Measurements from ENCODE around the gene GRAMD2A. TPM values are rescaled to one million over a fixed set of nuclear protein-coding genes. Genes with fewer than 3 reads are reported as not detected.

GRAMD2A gene
- total RNA-seq (2014; rRNA removed; shearing (Covaris generic)), result 0.34 and 0.44 TPM in 2 replicates

DNA sequence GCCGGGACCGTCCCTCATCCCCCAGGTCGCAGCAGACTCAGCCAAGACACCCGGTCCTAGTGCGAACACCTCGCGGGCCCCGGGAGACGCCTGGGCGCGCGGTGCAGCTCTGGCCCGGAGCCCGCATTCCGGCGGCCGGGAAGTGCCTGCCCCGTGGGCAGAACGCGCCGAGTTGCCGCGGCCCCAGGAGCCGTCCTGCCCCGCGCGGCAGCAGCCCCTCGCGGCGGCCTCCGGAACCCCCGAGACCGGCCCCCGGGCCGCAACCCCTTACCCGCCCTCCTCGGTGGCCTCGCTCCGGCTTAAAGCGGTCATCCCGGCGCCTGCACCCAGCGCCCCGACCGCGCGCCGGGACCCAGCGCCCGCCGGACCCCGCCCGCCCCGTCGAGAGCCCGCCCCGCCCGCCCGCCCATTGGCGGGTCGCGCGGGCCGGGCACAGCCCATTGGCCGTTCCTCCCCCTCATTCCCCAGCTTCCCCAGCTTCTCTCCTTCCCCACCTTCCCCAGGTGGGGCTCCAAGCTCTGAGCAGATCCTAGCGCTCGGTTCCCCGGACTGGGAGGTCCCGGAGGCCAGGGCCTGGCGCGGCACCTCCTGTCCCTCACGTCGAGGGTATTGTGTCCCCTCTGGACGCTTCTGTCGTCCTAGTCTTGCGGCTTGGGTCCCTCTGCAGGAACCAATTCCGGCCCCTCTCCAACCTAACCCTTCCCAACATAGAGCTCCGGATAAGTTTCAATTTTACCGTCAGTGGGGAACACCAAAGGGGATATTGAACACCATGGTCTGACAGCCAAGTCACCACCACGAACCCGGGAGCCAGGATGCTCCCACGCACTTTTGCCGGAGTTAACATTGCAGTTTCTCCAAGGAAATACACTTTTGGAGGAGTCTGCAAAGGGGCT, at the start of gene GRAMD2A:
TSS of gene GRAMD2A (minus strand) at position 328 of the 896 bp plus-strand sequence.
- peak; percentile 82 for DNase-seq (ENCODE audit: low read depth)

DNA sequence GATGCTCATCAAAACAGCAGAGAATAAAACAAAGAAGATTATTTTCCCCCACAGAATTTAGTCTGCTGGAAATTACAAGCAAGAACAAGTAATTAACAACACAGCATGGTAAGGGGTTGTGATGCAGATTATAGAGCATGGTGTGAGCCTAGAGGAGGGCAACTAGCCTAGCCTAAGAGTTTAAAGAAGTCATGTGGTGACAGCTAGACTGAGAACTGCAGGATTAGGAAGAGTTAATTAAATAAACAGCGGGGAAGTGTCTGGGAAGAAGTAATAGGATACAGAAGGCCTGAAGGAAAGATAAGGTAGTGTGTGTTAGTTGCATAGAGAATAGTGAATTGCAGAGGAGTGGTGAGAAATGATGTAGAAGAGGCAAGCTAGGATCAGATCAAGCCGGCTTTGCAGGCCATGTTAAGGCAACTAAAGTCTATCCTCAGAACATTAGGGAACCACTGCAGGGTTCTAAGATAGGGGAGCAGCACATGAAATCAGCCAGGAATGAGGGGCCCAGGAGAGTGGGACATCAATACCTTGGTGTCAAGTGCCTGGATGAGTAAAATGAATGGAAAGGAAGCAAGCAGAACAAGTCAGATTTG, 45.3 kb upstream of the GRAMD2A start:
- no peak for DNase-seq (ENCODE audit: low read depth)

DNA sequence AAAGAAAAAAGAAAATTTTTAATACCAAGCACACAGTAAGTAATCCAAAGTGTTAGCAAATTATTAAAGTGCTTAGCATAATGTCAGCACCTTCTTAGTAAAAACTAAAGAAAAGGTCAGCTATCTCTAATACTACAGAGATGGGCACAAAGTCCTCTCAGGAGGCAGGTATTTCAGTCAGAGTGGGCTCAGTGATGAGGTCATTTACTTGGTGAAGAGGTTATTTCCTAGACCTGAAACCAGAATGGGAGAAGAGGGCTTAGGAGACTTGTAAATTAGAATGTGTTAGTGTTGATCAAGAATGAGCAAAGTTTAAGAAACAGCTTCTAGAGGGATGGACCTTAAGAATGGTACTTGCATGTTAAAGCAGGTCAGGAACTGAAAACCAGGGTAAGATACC, 42.1 kb upstream of the GRAMD2A start:
- DNase-seq (ENCODE audit: low read depth), result no peak

DNA sequence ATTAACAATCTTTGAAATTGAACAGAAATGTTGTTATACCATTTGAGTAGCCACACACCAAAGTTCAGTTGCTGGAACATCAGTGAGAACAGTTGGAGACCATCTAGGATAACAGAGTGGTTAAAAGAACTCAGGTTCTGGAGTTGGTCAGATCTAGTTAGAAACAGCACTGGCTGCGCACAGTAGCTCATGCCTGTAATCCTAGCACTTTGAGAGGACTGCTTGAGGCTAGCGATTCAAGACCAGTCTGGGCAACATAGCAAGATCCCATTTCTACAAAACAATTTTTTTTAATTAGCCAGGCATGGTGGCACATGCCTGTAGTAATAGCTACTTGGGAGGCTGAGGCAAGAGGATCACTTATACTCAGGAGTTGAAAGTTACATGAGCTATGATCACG, 41.0 kb upstream of the GRAMD2A start:
- DNase-seq (ENCODE audit: low read depth), result no peak

DNA sequence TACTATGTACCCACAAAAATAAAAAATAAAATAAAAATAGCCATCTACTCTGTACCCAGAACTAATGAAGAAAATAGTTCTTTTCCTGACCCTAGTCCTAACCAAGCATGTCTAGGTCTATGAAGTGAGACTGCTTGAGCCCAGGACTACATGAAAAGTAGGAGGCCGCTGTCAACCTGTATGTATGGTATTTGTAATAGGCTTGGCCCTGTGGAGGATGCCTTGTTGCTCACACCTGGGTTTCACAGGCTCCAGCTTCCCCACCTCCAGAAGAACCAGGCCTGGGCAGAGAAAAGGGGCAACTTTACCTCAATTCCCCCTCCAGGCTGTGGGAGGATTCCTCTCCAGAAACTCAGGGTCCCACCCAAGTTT, 40.3 kb upstream of the GRAMD2A start:
- peak; percentile 20 for DNase-seq (ENCODE audit: low read depth)

DNA sequence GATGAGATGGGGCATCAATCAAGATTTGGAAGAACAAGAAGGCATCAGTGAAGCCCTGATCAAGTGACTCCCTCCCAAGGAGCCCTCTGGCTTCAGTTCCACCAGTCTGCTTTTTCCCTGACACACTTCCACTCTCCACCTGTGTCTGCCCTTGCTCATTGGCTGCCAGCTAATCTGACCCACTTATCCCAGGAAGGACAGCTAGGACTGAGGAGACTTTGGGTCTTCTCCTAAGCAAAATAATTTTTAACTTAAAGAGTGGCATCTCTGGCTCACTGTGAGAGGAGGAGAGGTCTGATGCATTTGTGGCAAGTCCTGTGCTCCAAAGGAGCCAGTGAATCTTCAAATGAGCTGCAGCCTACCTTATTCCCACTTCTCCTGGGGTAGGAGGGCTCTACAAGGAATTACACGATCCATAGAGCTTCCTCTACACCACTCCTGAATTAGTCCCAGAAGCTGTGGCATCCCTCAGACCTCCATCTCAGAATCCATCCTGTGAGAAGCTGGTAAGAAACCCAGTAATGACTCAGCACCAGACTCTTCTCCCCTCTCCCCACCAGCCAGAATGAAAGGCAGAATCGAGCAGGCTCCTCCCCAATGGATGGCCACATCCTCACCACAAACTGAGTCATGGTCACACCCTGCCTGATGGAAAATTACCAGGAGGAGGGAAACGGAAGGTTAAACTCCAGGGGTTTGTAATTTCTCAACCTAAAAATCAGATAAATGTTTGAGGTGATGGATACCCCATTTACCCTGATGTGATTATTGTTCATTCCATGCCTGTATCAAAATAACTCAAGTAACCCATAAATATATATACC, 39.7 kb upstream of the GRAMD2A start:
- peak; percentile 98 for DNase-seq (ENCODE audit: low read depth)

DNA sequence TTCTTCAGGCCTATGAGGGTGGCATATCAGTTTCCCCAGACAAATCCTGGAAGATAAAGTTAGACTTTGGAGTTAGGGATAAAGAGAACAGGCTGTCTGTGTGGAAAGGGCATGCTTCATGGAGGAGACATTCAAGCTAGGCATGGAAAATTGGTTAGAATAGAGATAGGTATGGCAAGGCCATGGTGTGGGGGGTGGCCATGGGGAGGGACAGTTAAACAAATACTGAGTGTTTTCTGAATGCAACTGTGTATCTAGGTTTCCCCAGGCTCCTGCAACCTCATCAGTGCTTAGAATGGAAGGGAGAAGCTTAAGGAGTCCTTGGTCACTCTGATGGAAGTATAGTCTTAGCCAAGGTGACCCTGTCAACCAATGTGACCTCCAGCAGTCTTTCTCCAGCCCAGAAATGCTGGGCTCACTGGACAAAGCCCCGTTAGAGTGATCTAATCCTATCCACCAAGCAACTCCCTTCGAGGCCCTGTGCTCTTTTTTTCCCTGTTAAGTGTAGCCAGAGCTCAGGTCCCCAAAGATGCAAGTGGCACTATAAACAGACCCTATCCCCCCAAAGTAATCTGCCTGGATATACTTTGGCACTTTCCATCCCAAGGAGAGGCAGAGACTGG, 38.9 kb upstream of the GRAMD2A start:
- no peak for DNase-seq (ENCODE audit: low read depth)

DNA sequence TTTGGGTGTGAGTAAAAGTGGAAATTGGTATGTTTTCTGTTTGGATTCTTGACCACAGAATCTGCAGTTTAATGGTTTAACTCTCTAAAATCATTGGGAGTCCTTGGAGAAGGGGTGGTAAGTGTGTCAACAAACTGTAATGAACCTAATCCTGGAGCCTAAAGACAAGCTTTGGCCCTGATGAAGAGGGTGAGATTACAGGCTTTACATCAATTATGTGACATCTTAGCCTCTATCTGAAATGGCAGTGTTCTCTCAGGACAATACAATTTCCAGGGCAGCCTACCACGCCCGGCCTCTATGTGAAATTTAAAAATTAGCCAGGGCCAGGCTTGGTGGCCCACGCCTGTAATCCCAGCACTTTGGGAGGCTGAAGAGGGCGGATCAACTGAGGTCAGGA, 37.7 kb upstream of the GRAMD2A start:
- no peak for DNase-seq (ENCODE audit: low read depth)

DNA sequence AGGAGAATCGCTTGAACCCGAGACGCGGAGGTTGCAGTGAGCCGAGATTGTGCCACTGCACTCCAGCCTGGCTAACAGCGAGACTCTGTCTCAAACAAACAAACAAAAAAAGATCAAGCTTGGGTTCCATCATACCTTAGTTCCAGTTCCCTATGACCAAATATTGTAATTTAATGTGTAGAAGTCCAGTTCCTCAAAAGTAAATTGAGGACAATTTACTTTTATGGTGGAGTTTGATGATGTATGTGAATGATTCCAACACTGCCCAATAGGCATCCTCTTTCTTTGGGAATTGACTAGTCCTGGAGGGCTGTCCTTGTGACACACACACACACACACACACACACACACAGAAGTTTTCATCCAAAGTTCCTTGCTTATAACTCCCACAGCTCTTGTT, 36.2 kb upstream of the GRAMD2A start:
- DNase-seq (ENCODE audit: low read depth), result no peak

DNA sequence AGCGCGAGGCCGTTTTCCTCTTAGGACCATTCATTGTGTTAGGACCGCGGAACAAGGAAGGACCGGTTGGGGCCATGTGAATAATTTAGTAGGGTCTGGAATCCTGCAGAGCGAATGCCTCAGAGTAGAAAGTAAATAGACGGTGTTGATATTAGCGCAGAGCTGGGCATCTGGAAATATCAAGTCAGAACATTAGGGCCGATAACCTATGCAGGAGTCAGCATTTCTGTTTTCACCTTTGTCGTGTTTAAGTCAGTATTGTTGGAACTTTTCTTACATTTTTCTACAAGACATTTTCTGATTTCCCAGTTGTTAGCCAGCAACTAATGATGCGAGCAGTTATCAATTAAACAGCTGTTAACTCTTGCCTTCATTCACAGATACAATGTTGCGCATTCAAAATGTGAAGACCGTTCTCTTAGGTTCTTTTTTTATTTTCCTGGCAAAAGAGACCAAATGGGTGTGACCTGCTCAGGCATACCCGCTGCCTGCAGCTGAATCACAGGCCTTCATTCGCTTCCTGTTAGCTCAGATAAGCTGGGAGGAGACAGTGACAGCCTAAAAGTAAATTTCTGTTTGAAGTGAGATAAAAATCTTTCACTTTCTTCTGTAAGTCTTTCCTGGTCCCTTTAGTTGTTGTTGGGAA, 34.4 kb upstream of the GRAMD2A start:
- DNase-seq (ENCODE audit: low read depth), result peak; percentile 86

DNA sequence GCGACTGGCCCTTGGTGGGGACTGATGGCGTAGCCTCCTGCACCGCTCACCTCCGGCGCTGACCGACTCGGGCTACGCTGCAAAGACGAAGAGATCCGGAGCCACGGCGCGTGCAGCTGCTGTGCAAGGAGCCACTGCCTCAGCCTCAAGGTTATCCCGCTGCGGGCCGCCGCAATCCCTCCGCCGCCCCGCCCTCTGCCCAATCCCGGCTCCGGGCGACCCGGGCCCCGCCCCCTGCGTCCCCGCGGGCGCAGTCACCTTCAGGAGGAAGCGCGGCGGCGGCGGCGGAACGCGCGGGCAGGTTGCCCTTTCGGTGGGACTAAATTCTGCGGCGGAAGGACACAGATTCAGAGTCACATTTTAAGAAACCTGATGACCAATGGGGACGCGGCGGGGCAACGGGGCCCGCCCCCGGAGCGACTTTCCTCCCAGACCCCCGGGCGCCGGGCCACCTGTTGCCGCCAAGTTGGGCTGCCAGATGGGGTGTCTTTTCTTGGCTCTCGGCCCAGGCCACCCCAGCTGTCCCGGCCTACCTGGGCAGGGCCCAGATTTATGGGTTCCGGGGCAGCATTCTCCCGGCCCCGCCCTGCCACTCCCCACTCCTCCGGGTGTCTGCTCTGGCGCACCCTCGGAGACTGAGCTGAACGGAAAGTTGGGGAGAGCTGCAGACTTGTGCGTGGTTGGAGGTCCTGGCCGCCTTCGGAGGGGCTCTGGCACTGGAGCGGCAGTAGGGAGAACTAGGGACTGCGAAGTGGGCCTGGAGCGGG, 33.7 kb upstream of the GRAMD2A start, which contains the start of gene PKM:
TSS of gene PKM (minus strand) at position 125 of the 767 bp plus-strand sequence. CDS start 12,093 bp downstream, outside the sequence.
- DNase-seq (ENCODE audit: low read depth), result peak; percentile 95

DNA sequence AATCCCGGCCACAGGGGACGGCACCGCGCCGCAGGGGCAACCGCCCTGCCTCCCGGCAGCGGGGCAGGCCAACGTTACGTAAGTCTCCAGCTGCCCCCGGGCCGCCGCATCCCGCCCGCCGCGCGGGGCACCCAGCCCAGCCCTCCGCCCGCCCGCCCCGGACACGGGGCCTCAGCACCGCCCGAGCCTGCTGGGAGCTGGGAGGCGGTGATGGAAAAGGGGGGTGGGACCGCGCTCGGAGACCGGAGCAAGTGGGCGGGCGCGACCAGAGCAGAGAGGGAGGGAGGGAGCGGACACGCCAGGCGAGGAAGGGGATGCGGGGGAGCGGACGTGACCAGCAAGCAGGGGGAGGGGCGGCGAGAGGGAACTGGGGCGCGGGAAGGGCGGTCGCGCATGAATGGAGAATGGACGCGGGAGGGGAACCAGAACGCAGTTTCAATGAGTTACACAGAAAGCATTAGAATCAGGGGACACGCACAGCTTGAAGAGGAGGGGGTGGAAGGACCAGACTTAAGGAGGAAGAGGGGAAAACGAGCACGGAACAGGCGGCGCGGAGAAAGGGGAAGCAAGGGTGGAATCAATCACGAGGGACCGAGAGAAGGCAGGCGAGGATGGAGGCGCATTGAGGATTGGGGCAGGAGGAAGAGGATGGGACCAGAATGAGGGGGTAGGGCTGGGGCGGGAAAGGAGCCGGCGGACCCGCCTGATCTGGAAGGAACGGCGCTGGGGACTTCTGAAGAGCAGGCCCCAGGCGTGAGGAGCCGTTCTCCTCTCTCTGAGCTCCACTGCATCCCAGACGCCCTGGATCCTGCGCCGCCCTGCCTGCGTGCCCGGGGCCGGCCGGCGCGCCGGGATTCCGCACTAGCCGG, 32.8 kb upstream of the GRAMD2A start:
- peak; percentile 81 for DNase-seq (ENCODE audit: low read depth)

DNA sequence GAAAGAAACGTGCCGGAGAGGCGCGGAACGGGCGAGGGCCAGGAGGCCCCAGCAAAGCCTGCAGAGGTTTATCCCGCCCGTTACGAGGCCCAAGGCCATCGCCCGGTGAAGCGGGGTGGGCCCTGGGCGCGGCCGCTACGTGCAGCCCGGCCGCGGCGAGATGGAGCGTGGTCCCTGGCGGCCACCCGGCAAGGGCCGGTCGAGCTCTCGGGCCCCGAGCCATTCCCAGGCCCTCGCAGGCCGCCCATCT, 32.3 kb upstream of the GRAMD2A start:
- DNase-seq (ENCODE audit: low read depth), result no peak

DNA sequence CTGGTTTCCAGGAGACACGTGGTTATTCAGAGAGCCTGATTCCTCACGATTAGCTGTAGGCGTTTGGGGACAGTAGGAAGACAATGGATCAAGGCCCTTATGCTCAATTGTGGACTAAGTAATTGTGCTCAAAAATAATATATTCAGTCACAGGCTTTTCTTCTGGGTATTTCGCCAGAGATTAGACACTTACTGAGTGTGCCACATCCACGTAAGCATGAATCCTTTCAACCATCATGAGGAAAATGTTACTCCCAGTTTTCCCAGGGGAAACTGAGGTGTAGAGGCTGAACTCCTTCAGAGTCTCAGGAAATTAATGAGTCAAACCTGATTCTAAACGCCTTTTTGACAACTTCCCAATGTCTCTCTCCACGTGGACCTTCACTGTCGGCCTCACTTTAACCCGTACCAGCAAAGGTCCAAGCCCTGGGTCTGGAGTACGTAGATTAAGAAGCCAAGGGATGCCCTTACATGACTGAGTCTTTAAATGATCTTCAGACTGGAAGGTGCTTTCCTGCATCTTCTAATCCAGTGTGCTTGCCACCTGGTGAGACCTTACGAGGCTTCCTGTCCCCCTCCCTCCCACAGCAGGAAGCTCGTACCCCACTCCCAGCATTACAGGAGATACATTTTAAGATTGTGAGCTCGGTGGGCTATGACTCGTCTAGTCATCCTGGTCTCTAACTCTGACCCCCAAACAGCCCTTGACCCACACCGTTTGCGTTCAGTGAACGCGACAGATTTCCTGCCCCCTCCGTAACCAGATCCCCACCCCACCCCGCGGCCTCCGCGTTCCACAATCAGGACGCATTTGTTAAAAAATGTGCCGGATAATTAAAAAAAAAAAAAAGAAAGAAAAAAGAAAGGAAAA, 31.7 kb upstream of the GRAMD2A start:
- no peak for DNase-seq (ENCODE audit: low read depth)

DNA sequence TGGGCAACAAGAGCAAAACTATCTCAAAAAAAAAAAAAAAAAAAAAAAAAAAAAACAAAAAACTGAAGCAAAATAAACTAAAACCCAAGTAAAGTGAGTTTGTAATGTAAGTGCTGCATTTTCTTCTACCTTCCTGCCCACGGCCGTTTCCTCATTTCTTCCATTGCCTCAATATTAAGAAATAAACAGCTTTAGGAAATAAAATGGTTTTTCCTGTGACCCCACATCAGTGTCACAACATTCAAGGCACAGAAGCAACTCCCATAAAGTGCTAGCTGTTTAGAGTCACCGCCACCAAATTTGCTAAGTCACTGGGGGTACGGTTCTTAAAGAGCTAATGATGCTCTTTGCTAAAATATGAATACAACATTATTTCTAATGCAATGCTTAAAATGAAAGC, 30.1 kb upstream of the GRAMD2A start:
- DNase-seq (ENCODE audit: low read depth), result peak; percentile 36

DNA sequence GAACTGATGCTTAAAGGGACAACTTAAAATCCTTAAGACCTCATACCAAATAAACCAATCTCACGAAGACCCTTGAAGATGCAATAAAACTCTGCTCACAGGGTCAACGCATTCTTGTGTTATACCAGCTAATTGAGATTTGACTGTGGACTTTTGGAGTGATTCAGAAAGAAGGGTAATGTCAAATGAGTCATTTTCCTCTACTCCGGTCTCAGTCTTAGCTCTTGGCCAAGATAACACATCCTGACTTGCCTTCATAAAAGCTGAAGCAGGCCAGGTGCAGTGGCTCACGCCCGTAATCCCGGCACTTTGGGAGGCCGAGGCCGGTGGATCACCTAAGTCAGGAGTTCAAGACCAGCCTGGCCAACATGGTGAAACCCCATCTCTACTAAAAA, 29.6 kb upstream of the GRAMD2A start:
- DNase-seq (ENCODE audit: low read depth), result peak; percentile 90

DNA sequence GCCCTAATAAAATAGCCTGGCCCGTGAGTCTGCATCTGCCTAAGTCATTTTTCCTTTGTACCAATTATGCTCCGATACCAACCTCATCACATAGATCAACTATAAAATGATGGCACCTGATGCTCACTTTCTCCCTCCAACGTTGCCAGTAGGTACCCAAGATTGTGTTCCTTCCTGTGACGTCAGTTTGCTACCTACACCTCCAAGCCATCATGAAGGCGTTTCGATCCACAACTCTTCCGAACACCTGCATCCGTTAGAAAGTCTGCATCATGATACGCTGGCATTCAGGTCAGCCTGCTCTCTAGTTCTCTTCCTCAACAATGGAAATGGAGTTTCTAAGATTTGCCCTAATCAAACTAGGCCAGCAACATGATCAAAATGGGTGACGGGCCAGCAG, 25.7 kb upstream of the GRAMD2A start:
- DNase-seq (ENCODE audit: low read depth), result no peak

DNA sequence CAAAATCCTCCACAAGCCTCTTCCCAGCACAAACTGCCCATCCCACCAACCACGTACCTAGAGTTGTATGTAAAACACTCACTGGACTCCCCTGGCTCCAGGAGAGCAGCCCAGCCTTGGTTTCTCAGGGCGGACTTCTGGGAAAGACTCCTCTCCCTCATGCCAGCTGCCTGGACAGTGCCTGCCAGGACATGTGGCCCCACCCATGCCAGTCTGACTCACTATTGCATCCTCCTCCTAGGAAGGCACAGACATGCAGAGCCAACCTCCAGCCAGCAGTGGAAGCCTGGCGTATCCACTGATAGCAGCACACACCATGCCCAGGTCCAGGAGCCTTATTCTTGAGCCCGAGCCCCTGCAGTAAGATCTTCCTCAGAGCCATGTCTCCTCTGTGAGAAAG, 24.8 kb upstream of the GRAMD2A start:
- DNase-seq (ENCODE audit: low read depth), result peak; percentile 74

DNA sequence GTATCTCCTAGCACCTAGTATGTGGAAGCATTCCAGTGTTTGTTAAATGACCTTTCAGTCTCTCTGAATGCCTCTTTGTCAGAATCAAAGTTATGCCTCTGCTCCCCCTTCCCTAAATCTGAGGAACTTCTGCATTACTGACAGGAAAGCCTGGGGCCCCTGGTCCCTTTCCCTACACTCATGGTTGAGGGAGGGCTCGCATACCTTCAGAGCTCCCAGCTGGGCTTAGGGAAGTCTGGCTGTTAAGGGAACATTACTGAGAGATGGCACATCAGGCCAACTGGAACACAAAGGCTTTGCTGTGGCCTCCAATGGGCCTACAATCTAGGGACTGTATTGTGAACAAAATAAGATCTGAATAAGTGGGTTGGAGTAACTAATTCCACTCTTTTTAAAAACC, 23.1 kb upstream of the GRAMD2A start:
- no peak for DNase-seq (ENCODE audit: low read depth)

Data from M059J (cell line).